NCI-H1930 (cell line): ENCODE results near the gene RALGAPA2.

Experiments
- DNase-seq, 2 experiments: peaks; one replicate each; lab custom pipeline; 2025; lab: John Stamatoyannopoulos, UW

RALGAPA2 gene

GRCh38 chr20:20721489-20721888 lies 9.0 kb upstream of the RALGAPA2 start:
- no peak for DNase-seq

- DNase-seq, result no peak
These were observed 7.7 kb upstream of the RALGAPA2 start for GRCh38 chr20:20720158-20720557.

DNA sequence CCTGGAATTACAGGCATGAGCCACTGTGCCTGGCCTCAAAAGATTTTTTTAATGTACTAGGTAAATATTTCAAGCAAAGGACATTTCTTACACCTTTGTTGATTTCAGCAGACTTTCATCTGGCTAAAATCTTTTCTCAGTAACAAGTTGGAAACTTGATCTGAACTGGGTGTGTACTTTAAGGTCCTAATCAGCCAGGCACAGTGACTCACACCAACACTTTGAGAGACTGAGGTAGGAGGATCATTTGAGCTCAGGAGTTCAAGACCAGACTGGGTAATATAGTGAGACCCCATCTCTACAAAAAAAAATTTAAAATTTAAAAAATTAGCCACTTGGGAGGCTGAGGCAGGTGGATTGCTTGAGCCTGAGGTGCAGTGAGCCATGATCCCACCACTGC lies 7.0 kb upstream of the RALGAPA2 start:
- DNase-seq, result no peak

- DNase-seq, result no peak
These were observed 861 bp upstream of the RALGAPA2 start for GRCh38 chr20:20713244-20713765.

- DNase-seq, result no peak
These were observed 405 bp downstream of the RALGAPA2 start for GRCh38 chr20:20712004-20712473.

DNA sequence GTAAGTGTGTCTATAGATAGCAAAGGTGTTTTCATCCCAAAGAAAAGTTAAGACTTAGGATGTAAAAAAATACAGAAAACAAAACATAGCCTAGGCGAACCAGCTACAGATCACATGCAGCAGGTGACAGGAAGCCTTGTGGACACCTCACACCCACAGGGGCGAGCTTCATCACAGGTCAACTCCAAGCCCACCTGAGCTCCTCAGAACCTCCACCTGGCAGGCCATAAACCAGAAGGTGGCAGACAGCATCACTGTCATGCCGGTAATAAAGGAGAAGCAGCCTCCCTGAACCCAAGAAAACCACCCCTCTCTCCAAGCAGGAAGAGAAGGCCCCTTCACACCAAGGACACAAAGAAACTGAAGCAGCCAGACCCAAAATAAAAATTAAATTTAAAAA lies 1.0 kb downstream of the RALGAPA2 start:
- DNase-seq, result no peak

GRCh38 chr20:20710443-20711315 lies 1.8 kb downstream of the RALGAPA2 start:
- no peak for DNase-seq

DNA sequence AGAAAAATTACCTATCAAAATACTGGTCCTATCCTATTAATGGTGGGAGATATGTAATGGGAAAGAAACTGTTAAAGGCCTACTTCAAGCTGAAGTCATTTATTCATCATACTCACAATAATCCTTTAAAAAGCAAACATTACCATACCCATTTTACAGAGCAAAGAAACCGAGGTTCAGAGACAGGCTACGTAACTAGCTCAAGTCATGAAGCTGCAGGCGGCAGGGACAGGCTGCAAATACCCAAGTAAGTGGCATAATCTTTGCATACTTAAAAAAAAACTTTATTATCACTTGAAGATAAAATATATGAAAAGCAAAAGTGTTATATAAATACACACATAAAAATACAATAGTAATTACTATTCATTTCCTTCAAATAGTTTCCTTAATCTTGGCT lies 2.6 kb downstream of the RALGAPA2 start:
- DNase-seq, result no peak

DNA sequence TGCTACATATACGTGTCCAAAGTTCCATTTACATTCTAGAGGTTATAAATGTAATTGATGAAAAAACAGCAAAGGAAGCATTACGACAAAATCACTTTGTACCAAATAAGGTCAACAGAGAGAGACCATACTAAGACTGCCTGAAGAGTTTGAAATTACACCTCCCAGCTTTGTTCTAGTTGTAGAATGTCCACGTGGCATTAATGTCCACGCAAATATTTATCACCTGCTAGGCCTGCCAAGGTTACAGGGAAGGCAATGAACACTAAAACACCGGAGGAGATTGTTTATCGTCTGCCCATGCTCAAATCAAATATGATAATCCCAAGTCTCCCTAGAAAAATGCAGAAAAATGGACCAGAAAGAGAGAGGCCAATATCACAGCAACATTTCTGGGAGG lies 6.2 kb downstream of the RALGAPA2 start:
- no peak for DNase-seq

DNA sequence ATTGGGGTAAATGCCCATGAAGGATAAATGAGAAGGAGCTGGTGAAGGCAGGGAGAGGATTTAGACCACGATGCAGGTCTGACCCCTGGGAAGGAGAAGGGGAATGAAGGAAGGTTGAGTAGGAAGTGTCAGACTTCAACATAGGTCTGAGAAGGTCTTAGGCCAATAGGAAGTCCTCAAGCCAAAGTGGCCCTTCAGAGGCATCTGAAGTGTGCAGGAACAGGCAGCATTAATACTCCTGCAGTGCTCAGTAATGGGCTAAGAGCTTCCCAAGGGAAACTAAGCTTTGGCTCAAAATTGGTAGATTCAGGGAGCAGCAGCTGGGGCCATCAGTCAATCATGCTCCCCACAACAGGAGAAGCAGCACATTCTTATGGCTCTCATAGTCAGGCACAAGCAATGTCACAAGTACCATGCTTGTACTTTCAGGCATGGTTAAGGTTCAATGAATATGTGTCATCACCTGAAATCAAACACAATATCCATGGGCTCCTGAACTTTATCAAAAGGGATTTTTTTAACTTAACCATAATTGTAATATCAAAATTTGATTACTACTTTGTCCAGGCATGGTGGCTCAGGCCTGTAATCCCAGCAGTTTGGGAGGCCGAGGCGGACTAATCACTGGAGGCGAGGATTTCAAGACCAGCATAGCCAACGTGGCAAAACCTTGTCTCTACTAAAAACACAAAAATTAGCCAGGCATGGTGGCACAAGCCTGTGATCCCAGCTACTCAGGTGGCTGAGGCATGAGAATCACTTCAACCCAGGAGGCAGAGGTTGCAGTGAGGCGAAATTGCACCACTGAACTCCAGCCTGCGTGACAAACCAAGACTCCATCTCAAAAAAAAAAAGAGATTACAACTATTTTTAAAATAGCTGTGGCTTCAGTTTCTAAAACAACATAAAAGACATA lies 9.9 kb downstream of the RALGAPA2 start:
- no peak for DNase-seq

DNA sequence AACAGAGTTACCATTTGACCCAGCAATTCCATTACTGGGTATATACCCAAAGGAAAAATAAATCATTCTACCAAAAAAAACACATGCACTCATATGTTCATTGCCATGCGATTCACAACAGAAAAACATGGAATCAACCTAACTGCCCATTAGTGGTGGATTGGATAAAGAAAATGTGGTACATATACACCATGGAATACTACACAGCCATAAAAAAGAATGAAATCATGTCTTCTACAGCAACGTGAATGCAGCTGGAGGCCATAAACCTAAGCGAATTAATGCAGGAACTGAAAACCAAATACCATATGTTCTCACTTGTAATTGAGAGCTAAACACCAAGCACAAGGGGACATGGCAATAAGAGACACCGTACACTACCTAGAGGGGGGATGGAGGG lies 12.5 kb downstream of the RALGAPA2 start:
- no peak for DNase-seq

- no peak for DNase-seq
These were observed 13.3 kb downstream of the RALGAPA2 start for GRCh38 chr20:20699144-20699543.

DNA sequence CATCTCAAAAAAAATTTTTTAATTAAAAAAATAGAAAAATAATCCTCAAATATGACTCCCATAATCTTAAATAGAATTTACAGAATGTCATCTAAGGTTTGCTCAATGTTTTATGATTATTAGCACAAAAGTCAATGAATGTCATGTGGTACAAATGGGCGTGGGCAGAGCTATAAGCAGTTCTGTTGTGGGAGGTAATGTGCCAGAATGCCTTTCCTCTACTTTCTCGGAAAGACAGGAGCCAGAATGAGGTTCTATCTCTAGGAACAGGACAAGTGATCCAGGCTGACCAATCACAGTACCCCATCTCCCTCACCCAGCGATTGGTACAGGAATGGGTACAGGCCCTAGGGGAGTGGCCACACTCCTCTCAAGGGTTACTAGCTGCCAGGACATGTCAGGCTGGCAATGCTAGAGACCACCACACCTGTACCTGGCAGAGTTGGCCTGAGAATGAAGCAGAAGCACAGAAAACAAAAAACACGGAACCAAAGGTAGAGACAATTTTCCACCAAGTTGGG lies 15.1 kb downstream of the RALGAPA2 start:
- DNase-seq, result no peak

DNA sequence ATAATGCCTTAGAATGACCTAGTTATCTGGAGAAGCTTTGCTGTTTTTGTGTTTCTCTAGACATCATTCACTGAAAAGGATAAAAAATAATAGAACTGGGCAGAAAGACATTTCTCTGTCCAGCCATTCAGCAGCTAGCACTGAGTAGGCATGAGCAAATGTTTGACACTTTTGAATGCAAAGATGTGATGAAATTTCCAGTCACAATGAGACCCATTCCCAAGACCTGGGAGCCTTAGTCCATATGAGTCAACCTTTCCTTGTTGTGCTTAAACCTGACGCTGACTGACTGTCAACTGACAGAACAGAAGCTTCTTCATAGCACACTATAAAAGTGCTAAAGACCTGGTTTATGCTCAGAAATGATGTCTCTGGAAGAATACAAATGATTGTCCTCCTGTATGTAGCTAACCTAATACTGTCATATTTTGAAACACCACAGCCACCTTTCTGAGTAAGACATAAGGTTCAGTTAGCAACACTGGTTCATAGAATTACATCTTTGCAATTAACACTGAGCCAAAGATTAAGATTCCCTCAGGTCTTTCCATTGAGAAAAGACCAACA lies 17.1 kb downstream of the RALGAPA2 start:
- no peak for DNase-seq

- DNase-seq, result no peak
These were observed 17.9 kb downstream of the RALGAPA2 start for GRCh38 chr20:20694591-20694990.

- DNase-seq, result no peak
These were observed 19.9 kb downstream of the RALGAPA2 start for GRCh38 chr20:20692587-20692986.

- no peak for DNase-seq
These were observed 20.8 kb downstream of the RALGAPA2 start for GRCh38 chr20:20691477-20692235.

GRCh38 chr20:20690676-20691476 lies 21.6 kb downstream of the RALGAPA2 start:
- DNase-seq, result no peak

DNA sequence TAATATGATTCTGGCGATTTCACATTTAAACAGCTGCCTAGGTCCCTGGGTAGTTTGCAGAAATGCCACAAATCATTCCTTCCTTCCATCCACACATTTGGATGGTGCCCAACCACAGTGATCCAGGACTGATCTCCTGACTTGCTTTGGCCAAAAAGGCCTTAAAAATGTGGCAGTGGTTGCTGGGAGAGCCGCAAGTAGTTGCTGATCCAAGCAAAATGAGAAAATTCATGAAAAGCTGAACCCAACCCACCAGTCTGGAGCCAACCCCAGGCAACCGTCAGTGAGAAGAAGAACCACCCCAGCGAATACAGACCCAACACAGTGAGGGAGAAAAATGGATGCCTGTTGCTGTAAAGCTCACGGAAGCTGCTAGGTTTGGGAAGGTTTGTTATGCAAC lies 25.1 kb downstream of the RALGAPA2 start:
- DNase-seq, result no peak

DNA sequence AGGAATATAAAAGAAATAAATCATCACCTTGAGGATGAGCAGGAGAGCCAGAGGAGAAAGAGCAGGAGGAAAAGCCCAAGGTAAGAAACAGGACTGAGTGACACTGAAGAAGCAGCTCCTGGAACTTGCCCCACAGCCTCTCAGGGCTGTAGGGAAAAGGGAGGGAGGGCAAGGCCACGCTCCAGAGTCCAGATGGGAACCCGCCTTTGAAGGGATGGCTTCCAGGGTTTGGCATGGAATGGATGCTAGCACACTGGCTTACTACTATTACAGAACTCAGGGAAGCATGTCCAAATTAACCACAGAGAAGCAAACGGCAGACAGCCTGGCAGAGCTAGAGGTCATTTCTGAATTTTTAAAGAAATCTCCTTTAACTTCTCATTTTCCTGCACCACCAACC lies 26.8 kb downstream of the RALGAPA2 start:
- no peak for DNase-seq
